Psoas muscle (tissue), 8 donors: Measurements from ENCODE around the gene AXDND1. TPM values are rescaled to one million over a fixed set of nuclear protein-coding genes. Genes with fewer than 3 reads are reported as not detected.

Source experiments
- ATAC-seq, 4 donors: fragments of 200-7000 bp; cut with Tn5 transposase; one replicate each; pipeline ENCODE4 v1.9.1; 2020; ENCODE audit warnings: moderate library complexity in 3 of 4, mild to moderate bottlenecking in 2 of 4
- DNase-seq, 2 donors: peaks; one replicate each; pipeline ENCODE4 v3.0.0-alpha.2; 2020
- H3K27ac ChIP-seq: fragments of 200-600 bp; one replicate; pipeline ENCODE4 v1.8.0; 2022
- H3K27me3 ChIP-seq, 3 donors: fragments of 200-600 bp in 1 of 3; one replicate each; pipeline versions ENCODE4 v1.6.1 to v1.8.0; 2013 to 2022; ENCODE audit warnings: low read length in 2 of 3, mild to moderate bottlenecking in 2 of 3, moderate library complexity in 1 of 3; ENCODE audit not compliant: insufficient read depth in 3 of 3
- H3K36me3 ChIP-seq, 2 donors: fragments of 200-600 bp in 1 of 2; one replicate each; pipeline versions ENCODE4 v1.6.1 to v1.8.0; 2013 to 2022; ENCODE audit warnings: low read depth in 1 of 2, mild to moderate bottlenecking in 1 of 2, moderate library complexity in 1 of 2; ENCODE audit not compliant: insufficient read depth in 1 of 2
- H3K4me1 ChIP-seq: fragments of 200-600 bp; one replicate; pipeline ENCODE4 v1.8.0; 2022
- H3K4me3 ChIP-seq: fragments of 200-600 bp; one replicate; pipeline ENCODE4 v1.8.0; 2022; ENCODE audit warnings: mild to moderate bottlenecking
- H3K9me3 ChIP-seq: fragments of 200-600 bp; one replicate; pipeline ENCODE4 v1.8.0; 2022
- WGBS, 3 donors: extraction: QIAGEN DNeasy Blood & Tissue Kit; methylation state at CpG; one replicate each; pipeline versions ENCODE4 v1.1.6 to v1.1.7; 2013; 5-methylcytosine and 5-hydroxymethylcytosine counted together
- intact Hi-C, 2 donors: fragments of 100-400 bp; cut with DNase I; formaldehyde crosslinking; loops; one replicate each; pipeline versions ENCODE4 v1.11.0 to v1.14.2; 2022
- polyA plus RNA-seq, 3 donors: library from polyadenylated mRNA; stranded (reverse); fragments of 200-250 nt; gene quantifications; one replicate each; pipeline ENCODE4 v1.2.3, GENCODE V29; 2013
- total RNA-seq, 4 donors: library from RNA; stranded (reverse); fragmentation: NEBNext Ultra II Directional in 2 of 4; extraction: Animal tissue kit (Norgen Biotek cat#: 25700) in 2 of 4; gene quantifications; one replicate each; pipeline versions ENCODE4 v1.2.1 to v1.2.4, GENCODE V29; 2021 to 2023
- TF ChIP-seq, protein P1 (sequence below): fragments of 200-600 bp; IDR thresholded peaks from one replicate; pipeline ENCODE4 v1.8.0; 2022; ENCODE audit warnings: antibody characterized with exemption
- donor health status: healthy with polysubstance abuse.
- donor health status: DM: no; HTN: no; CAD: no; lungs with moderate emphysema.
- donor health status: Bipolar disorder and iron deficiency.
- donor health status: healthy.
- donor health status: DM: yes; HTN: yes; CAD: no.
- donor health status: DM: no; HTN: no; CAD: no.
- donor health status: DM: no; HTN: no; CAD: no.
- donor health status: DM: yes; HTN: yes; CAD: no.

AXDND1 gene
- total and polyA plus RNA-seq, 7 donors, result 0.09 to 0.18 TPM; not detected in 5

DNA sequence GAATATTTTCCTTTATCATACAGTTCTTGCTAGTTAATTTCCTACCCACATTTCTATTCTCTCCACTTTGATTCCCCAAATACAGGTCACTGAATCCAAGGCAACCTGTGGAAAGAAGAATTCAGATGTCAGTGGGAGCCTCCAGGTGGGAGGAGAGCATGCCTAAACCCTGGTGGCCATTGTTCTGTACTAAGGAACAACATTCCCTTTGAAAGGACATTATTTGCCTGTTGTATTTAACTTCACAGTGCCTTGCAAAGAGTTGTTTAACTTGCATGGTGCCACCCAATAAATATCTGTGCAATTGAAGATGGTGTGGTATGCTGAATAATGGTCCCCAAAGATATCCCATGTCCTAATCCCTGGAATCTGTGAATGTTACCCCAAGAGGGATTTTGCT, 188.7 kb downstream of the AXDND1 start:
- ATAC-seq (no peak), DNase-seq (no peak)
- no peak overlapping the region for H3K27ac ChIP-seq
- no peaks in the 10 kb centered on the region for H3K4me1 ChIP-seq
- no peak overlapping the region for H3K4me3 ChIP-seq
- H3K9me3 ChIP-seq, result no peaks in the 10 kb centered on the region
- H3K36me3 ChIP-seq, result no peaks in the 10 kb centered on the region
- no peaks in the 10 kb centered on the region for H3K27me3 ChIP-seq
- intact Hi-C loops, result no loop called here
- TF ChIP-seq, protein P1, sequence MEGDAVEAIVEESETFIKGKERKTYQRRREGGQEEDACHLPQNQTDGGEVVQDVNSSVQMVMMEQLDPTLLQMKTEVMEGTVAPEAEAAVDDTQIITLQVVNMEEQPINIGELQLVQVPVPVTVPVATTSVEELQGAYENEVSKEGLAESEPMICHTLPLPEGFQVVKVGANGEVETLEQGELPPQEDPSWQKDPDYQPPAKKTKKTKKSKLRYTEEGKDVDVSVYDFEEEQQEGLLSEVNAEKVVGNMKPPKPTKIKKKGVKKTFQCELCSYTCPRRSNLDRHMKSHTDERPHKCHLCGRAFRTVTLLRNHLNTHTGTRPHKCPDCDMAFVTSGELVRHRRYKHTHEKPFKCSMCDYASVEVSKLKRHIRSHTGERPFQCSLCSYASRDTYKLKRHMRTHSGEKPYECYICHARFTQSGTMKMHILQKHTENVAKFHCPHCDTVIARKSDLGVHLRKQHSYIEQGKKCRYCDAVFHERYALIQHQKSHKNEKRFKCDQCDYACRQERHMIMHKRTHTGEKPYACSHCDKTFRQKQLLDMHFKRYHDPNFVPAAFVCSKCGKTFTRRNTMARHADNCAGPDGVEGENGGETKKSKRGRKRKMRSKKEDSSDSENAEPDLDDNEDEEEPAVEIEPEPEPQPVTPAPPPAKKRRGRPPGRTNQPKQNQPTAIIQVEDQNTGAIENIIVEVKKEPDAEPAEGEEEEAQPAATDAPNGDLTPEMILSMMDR, result no peak

DNA sequence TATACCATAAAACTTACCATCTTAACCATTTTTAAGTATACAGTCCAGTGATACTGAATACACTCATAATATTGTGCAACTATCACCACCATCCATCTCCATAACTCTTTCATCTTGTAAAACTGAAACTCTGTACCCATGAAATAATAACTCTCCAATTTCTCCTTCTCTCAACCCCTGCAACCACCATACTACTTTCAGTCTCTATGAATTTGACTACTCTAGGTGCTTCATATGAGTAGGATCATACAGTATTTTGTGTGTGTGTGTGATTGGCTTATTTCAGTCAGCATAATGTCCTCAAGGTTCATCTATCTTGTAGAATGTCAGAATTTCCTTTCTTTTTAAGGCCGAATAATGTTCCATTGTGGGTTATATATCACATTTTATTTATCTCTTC, 192.3 kb downstream of the AXDND1 start:
- TF ChIP-seq, protein P1, result no peak
- no peak for ATAC-seq
- H3K9me3 ChIP-seq, result no peaks in the 10 kb centered on the region

DNA sequence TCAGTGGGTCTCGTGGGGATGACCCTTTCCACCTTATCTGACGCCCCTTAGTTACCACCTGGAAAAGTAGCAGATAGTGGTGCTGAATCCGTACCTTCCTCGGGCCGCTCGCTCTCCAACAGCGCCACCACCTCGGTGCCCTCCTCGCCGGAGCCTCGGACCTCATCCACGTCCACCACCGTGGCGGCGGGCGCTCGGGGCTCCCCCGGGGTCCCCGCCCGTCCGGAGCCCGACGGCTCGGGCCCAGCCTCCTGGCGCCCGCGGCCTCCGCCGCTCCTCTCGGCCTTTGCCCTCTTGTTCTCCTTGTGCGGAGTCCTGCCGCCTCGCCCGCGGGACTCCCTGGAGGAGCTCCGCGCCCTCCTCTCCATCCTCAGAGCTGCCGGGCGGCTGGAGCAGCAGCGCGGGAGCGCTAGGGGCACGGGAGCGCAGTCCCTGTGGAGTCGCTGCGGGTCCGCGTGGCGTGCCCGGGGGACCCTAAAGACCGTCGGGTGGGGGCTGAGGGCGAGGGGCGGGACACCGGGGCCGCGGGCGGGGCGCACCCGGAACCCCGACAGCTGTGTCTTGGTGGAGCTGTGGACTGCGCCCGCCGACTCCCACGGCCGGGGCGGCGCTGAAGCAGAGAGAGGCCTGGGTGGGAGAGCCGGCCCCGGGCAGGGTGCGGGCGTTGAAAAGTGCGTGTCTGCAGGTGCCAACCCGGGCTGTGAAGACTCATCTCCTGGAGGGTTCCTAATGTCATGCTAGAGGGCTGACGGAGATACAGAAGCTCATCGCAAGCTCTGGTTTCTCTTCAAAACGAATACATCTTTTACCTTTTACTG, 209.9 kb downstream of the AXDND1 start, which contains the start of gene NPHS2:
Gene NPHS2, minus strand, starts transcription at position 452 of the 818 bp plus-strand sequence. Its CDS starts 84 bp downstream, at position 368.
- 4% methylated on average over 55 to 77 of the region's 77 CpGs for WGBS, 3 donors
- Histone ChIP-seq H3K4me3 (no peak within 1 kb of the TSS), H3K27ac (no peak within 1 kb of the TSS), H3K36me3 (no peaks in the 10 kb centered on the region), H3K4me1 (no peaks in the 10 kb centered on the region), H3K27me3 (peaks cover 12 to 31% (median 13%) of the 10 kb centered on the region in 3 donors), H3K9me3 (no peaks in the 10 kb centered on the region)
- no peak for ATAC-seq
- no peak for DNase-seq
- TF ChIP-seq, protein P1, result no peak
- intact Hi-C loops, result no loop called here

More for the DNA sequence above, 192.3 kb downstream of the AXDND1 start:
- Histone ChIP-seq H3K27me3 (no peaks in the 10 kb centered on the region), H3K27ac (no peak overlapping the region), H3K4me1 (no peaks in the 10 kb centered on the region), H3K36me3 (no peaks in the 10 kb centered on the region), H3K4me3 (no peak overlapping the region)
- intact Hi-C loops, result no loop called here
- DNase-seq, result no peak
- 87 to 100% (median 97%) methylated on average over 1 of the region's 1 CpG for WGBS, 3 donors

DNA sequence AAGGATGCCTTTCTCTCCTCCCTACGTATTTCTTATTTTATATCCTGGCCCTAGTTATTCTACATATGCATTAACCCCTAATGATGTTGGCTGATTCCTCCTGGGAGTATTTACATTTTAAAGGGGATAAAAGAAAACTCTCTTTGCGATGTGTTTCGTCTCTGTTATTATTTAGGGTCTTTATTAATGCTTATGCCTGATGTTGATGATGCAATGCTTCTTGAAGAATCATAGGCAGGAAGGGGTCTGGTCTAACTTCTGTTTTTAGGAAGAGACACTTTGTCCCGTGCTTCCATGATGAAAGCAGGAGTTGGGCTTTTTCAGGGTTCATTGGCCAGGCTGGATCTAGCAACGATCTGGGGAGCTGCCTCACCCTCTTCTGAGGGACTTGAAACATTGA, 210.7 kb downstream of the AXDND1 start:
- TF ChIP-seq, protein P1, result no peak
- H3K27ac ChIP-seq, result no peak overlapping the region
- peaks cover 12 to 31% (median 13%) of the 10 kb centered on the region in 3 donors for H3K27me3 ChIP-seq
- WGBS, 3 donors, result 55 to 60% (median 59%) methylated on average over 5 of the region's 5 CpGs
- no peak overlapping the region for H3K4me3 ChIP-seq
- ATAC-seq (no peak), DNase-seq (no peak)
- no peaks in the 10 kb centered on the region for H3K9me3 ChIP-seq
- intact Hi-C loops, result no loop called here
- H3K4me1 ChIP-seq, result no peaks in the 10 kb centered on the region
- no peaks in the 10 kb centered on the region for H3K36me3 ChIP-seq
